Prostate gland (tissue), 2 donors: ENCODE results near the gene COL5A1.

ENCODE experiments used
- CTCF ChIP-seq, 4 experiments: fragments of 200-600 bp in 2 of 4; fragments of 450-650 bp in 2 of 4; sonication (generic) in 2 of 4; IDR thresholded peaks; 1 replicate in 3 of 4; 2 replicates in 1 of 4; pipeline ENCODE4 v1.5.1; 2016 to 2019; ENCODE audit warnings: antibody characterized with exemption in 4 of 4, mild to moderate bottlenecking in 2 of 4, moderate library complexity in 2 of 4
- POLR2AphosphoS5 ChIP-seq: sonication (generic); formaldehyde crosslinking; IDR thresholded peaks from one replicate; pipeline ENCODE4 v1.6.1; 2017; ENCODE audit warnings: antibody characterized with exemption

- TF ChIP-seq CTCF (IDR thresholded peaks at IDR 0.05) (no peak), POLR2AphosphoS5 (no peak)
Measured at GRCh38 chr9:134826336-134827285, 185.0 kb downstream of the COL5A1 start.
